CD4-positive, alpha-beta T cell (primary cell): ENCODE results near the gene SH3BP2. TPM values are rescaled to one million over a fixed set of nuclear protein-coding genes. Genes with fewer than 3 reads are reported as not detected.

Experiments used
- ATAC-seq: fragments of 200-7000 bp; cut with Tn5 transposase; one replicate; pipeline ENCODE4 v1.10.0; 2022; ENCODE audit warnings: mild to moderate bottlenecking; ENCODE audit not compliant: poor library complexity
- CTCF ChIA-PET: fragments of 350-600 bp; sonication (Branson Sonifier 250); formaldehyde crosslinking; loops from one replicate; lab custom pipeline; 2021; ENCODE audit warnings: antibody characterized with exemption, inconsistent platforms; lab: Charles Lee
- POLR2A ChIA-PET: fragments of 350-600 bp; sonication (Branson Sonifier 250); formaldehyde crosslinking; loops from one replicate; lab custom pipeline; 2021; ENCODE audit warnings: antibody characterized with exemption, inconsistent platforms; lab: Charles Lee
- DNase-seq, 14 experiments: peaks; one replicate each; pipeline ENCODE4 v3.0.0-alpha.2; 2013 to 2020; ENCODE audit warnings: mixed read lengths in 2 of 14
- H3K27ac ChIP-seq, 2 donors: one replicate each; pipeline versions ENCODE4 v1.5.1 to v1.7.0; 2013; ENCODE audit warnings: low read length in 2 of 2, low read depth in 1 of 2, mild to moderate bottlenecking in 1 of 2
- H3K27me3 ChIP-seq, 2 experiments: 1 replicate in 1 of 2; 2 replicates in 1 of 2; pipeline versions ENCODE4 v1.6.1 to v1.7.0; 2013; ENCODE audit warnings: low read length in 2 of 2, control low read depth in 1 of 2, mild to moderate bottlenecking in 1 of 2, moderate library complexity in 1 of 2; ENCODE audit not compliant: insufficient read depth in 2 of 2, control insufficient read depth in 1 of 2
- H3K36me3 ChIP-seq: one replicate; pipeline ENCODE4 v1.6.1; 2013; ENCODE audit warnings: low read length, control low read depth; ENCODE audit not compliant: insufficient read depth
- H3K4me1 ChIP-seq: one replicate; pipeline ENCODE4 v1.6.1; 2013; ENCODE audit warnings: low read length, control low read depth; ENCODE audit not compliant: insufficient read depth
- H3K4me3 ChIP-seq: one replicate; pipeline ENCODE4 v1.5.1; 2013; ENCODE audit warnings: mild to moderate bottlenecking, low read length, moderate library complexity
- H3K9me3 ChIP-seq, 2 experiments: 1 replicate in 1 of 2; 2 replicates in 1 of 2; pipeline versions ENCODE4 v1.6.1 to v1.7.0; 2013; ENCODE audit warnings: low read length in 2 of 2, mild to moderate bottlenecking in 2 of 2, control low read depth in 1 of 2, moderate library complexity in 1 of 2; ENCODE audit not compliant: control insufficient read depth in 1 of 2, insufficient read depth in 1 of 2
- H3K27ac Mint-ChIP-seq: one replicate; pipeline ENCODE4 v1.8.0; 2020; ENCODE audit warnings: mixed read lengths
- H3K27me3 Mint-ChIP-seq: one replicate; pipeline ENCODE4 v1.8.0; 2021; ENCODE audit warnings: mixed read lengths
- H3K36me3 Mint-ChIP-seq: one replicate; pipeline ENCODE4 v1.8.0; 2021; ENCODE audit warnings: low read depth, mixed read lengths
- H3K4me1 Mint-ChIP-seq: one replicate; pipeline ENCODE4 v1.8.0; 2021; ENCODE audit warnings: low read depth, mixed read lengths
- H3K4me3 Mint-ChIP-seq: one replicate; pipeline ENCODE4 v1.8.0; 2020; ENCODE audit warnings: mild to moderate bottlenecking, mixed read lengths
- H3K9me3 Mint-ChIP-seq: one replicate; pipeline ENCODE4 v1.8.0; 2020; ENCODE audit warnings: mixed read lengths
- CTCF ChIP-seq: fragments of 200-600 bp; IDR thresholded peaks from one replicate; pipeline ENCODE4 v1.8.0; 2022; ENCODE audit warnings: antibody characterized with exemption, mild to moderate bottlenecking
- intact Hi-C, 2 experiments: fragments of 100-400 bp; cut with DNase I in 1 of 2; cut with micrococcal nuclease in 1 of 2; formaldehyde crosslinking; loops; one replicate each; pipeline versions ENCODE4 v1.15.1 to v1.9.0; 2023 to 2025; cut with DNase I, micrococcal nuclease
- total RNA-seq, 174 experiments: library from RNA in 2 of 174; stranded (reverse) in 2 of 174; gene quantifications; one replicate each; pipeline ENCODE4 v1.2.3 and lab custom pipeline; 2021 to 2026

Gene SH3BP2
- total RNA-seq, 2 experiments from 2014 or later = 30.1 to 30.5 TPM

GRCh38 chr4:2866891-2867290, 74.0 kb downstream of the SH3BP2 start:
- H3K36me3 Mint-ChIP-seq = peaks cover 12% of the 10 kb centered on the region
- no peak for ATAC-seq
- Histone ChIP-seq H3K36me3 (peaks cover 19% of the 10 kb centered on the region), H3K9me3 (no peaks in the 10 kb centered on the region), H3K4me3 (no peak overlapping the region), H3K4me1 (peaks cover 52% of the 10 kb centered on the region), H3K27me3 (no peaks in the 10 kb centered on the region), H3K27ac (no peak overlapping the region)
- intact Hi-C loops = no loop called here
- H3K4me1 Mint-ChIP-seq = peaks cover 90% of the 10 kb centered on the region
- H3K27me3 Mint-ChIP-seq = no peaks in the 10 kb centered on the region
- ChIA-PET CTCF (interaction anchor here (1.0 kb wide), 1 partner anchor 20 kb away, joined by 3 read pairs; no protein-coding TSS in a partner anchor), POLR2A (no interaction called here)
- no peak overlapping the region for H3K27ac Mint-ChIP-seq
- no peak overlapping the region for H3K4me3 Mint-ChIP-seq
- TF ChIP-seq CTCF = no peak
- H3K9me3 Mint-ChIP-seq = no peaks in the 10 kb centered on the region
- DNase-seq = no peak

GRCh38 chr4:2867758-2868491, 75.0 kb downstream of the SH3BP2 start:
- no peak for ATAC-seq
- H3K9me3 ChIP-seq = no peaks in the 10 kb centered on the region
- H3K36me3 Mint-ChIP-seq = peaks cover 14% of the 10 kb centered on the region
- no peak overlapping the region for H3K27ac ChIP-seq
- peaks cover 19% of the 10 kb centered on the region for H3K36me3 ChIP-seq
- CTCF ChIA-PET = no interaction called here
- intact Hi-C loops = no loop called here
- H3K4me3 ChIP-seq = no peak overlapping the region
- TF ChIP-seq CTCF = no peak
- H3K4me1 ChIP-seq = peaks cover 45% of the 10 kb centered on the region
- no peak overlapping the region for H3K27ac Mint-ChIP-seq
- H3K27me3 ChIP-seq = no peaks in the 10 kb centered on the region
- H3K4me1 Mint-ChIP-seq = peaks cover 82% of the 10 kb centered on the region
- POLR2A ChIA-PET = interaction anchor here (0.9 kb wide), 1 partner anchor 29 kb away, joined by 3 read pairs; no protein-coding TSS in a partner anchor
- H3K27me3 Mint-ChIP-seq = no peaks in the 10 kb centered on the region
- no peak for DNase-seq
- H3K4me3 Mint-ChIP-seq = no peak overlapping the region
- H3K9me3 Mint-ChIP-seq = no peaks in the 10 kb centered on the region

- CTCF ChIA-PET = no interaction called here
- peak overlapping the region; percentile 30 for H3K27ac Mint-ChIP-seq
- peaks cover 19% of the 10 kb centered on the region for H3K36me3 Mint-ChIP-seq
- no peaks in the 10 kb centered on the region for H3K27me3 ChIP-seq
- H3K9me3 ChIP-seq = no peaks in the 10 kb centered on the region
- peaks cover 19% of the 10 kb centered on the region for H3K36me3 ChIP-seq
- H3K4me3 Mint-ChIP-seq = no peak overlapping the region
- no peak for TF ChIP-seq CTCF
- H3K4me1 Mint-ChIP-seq = peaks cover 82% of the 10 kb centered on the region
- peaks cover 40% of the 10 kb centered on the region for H3K4me1 ChIP-seq
- intact Hi-C loops = no loop called here
- no peaks in the 10 kb centered on the region for H3K27me3 Mint-ChIP-seq
- no peaks in the 10 kb centered on the region for H3K9me3 Mint-ChIP-seq
- DNase-seq (no peak), ATAC-seq (no peak)
- POLR2A ChIA-PET = no interaction called here
- no peak overlapping the region for H3K4me3 ChIP-seq
- no peak overlapping the region for H3K27ac ChIP-seq
These were observed 76.1 kb downstream of the SH3BP2 start for GRCh38 chr4:2868877-2869487.
